H9 (cell line): ENCODE results near the gene UBE4B. TPM values are rescaled to one million over a fixed set of nuclear protein-coding genes. Genes with fewer than 3 reads are reported as not detected.

ENCODE experiments used
- DNase-seq: peaks from one replicate; pipeline ENCODE4 v3.0.0-alpha.2; 2017
- H2AFZ ChIP-seq: one replicate; pipeline ENCODE4 v1.6.1; 2013; ENCODE audit warnings: mild to moderate bottlenecking, low read length, control low read depth, moderate library complexity
- H2AK5ac ChIP-seq: 2 replicates; pipeline ENCODE4 v1.6.1; 2013; ENCODE audit warnings: low read length, control low read depth, mixed read lengths; ENCODE audit not compliant: insufficient read length
- H2BK120ac ChIP-seq: one replicate; pipeline ENCODE4 v1.6.1; 2013; ENCODE audit warnings: low read depth, mild to moderate bottlenecking, low read length, control low read depth, inconsistent platforms; ENCODE audit not compliant: poor library complexity, severe bottlenecking
- H2BK12ac ChIP-seq: 2 replicates; pipeline ENCODE4 v1.6.1; 2013; ENCODE audit warnings: low read length, control low read depth, mixed read lengths, low read depth; ENCODE audit not compliant: insufficient read length
- H2BK15ac ChIP-seq: 2 replicates; pipeline ENCODE4 v1.6.1; 2013; ENCODE audit warnings: low read depth, low read length, control low read depth
- H2BK20ac ChIP-seq: one replicate; pipeline ENCODE4 v1.6.1; 2013; ENCODE audit warnings: low read depth, mild to moderate bottlenecking, low read length, control low read depth, inconsistent platforms; ENCODE audit not compliant: poor library complexity, severe bottlenecking
- H2BK5ac ChIP-seq: 2 replicates; pipeline ENCODE4 v1.6.1; 2013; ENCODE audit warnings: low read length, control low read depth, mixed read lengths; ENCODE audit not compliant: insufficient read length
- H3K14ac ChIP-seq: 2 replicates; pipeline ENCODE4 v1.6.1; 2013; ENCODE audit warnings: low read length, control low read depth; ENCODE audit not compliant: insufficient read depth
- H3K18ac ChIP-seq: 2 replicates; pipeline ENCODE4 v1.6.1; 2013; ENCODE audit warnings: low read depth, mild to moderate bottlenecking, mixed read lengths, low read length, control low read depth; ENCODE audit not compliant: insufficient read length
- H3K23ac ChIP-seq: 2 replicates; pipeline ENCODE4 v1.6.1; 2013; ENCODE audit warnings: low read length, control low read depth, mixed read lengths, low read depth; ENCODE audit not compliant: insufficient read length
- H3K23me2 ChIP-seq: 2 replicates; pipeline ENCODE4 v1.6.1; 2013; ENCODE audit warnings: low read depth, mild to moderate bottlenecking, mixed read lengths, low read length, control low read depth; ENCODE audit not compliant: insufficient read length, poor library complexity, severe bottlenecking
- H3K27ac ChIP-seq: 2 replicates; pipeline ENCODE4 v1.5.1; 2013; ENCODE audit warnings: low read length, control low read depth, mixed read lengths, low read depth; ENCODE audit not compliant: insufficient read length
- H3K27me3 ChIP-seq: 2 replicates; pipeline ENCODE4 v1.6.1; 2013; ENCODE audit warnings: low read length, control low read depth, inconsistent platforms; ENCODE audit not compliant: insufficient read depth
- H3K4ac ChIP-seq: 2 replicates; pipeline ENCODE4 v1.6.1; 2013; ENCODE audit warnings: low read depth, mild to moderate bottlenecking, control low read depth, inconsistent platforms, low read length, moderate library complexity
- H3K4me1 ChIP-seq: 2 replicates; pipeline ENCODE4 v1.6.1; 2013; ENCODE audit warnings: low read length, control low read depth, inconsistent platforms; ENCODE audit not compliant: insufficient read depth
- H3K4me2 ChIP-seq: 2 replicates; pipeline ENCODE4 v1.6.1; 2013; ENCODE audit warnings: low read length, control low read depth, mixed read lengths; ENCODE audit not compliant: insufficient read length, insufficient read depth
- H3K56ac ChIP-seq: 2 replicates; pipeline ENCODE4 v1.6.1; 2013; ENCODE audit warnings: low read depth, mild to moderate bottlenecking, mixed read lengths, low read length, control low read depth; ENCODE audit not compliant: insufficient read length
- H3K79me1 ChIP-seq: 2 replicates; pipeline ENCODE4 v1.6.1; 2013; ENCODE audit warnings: low read depth, mild to moderate bottlenecking, moderate library complexity, low read length, control low read depth, inconsistent platforms; ENCODE audit not compliant: insufficient read depth, poor library complexity, severe bottlenecking
- H3K79me2 ChIP-seq: 2 replicates; pipeline ENCODE4 v1.6.1; 2013; ENCODE audit warnings: low read length, control low read depth, inconsistent platforms; ENCODE audit not compliant: insufficient read depth
- H3K9ac ChIP-seq: 2 replicates; pipeline ENCODE4 v1.6.1; 2013; ENCODE audit warnings: low read length, control low read depth, mixed read lengths; ENCODE audit not compliant: insufficient read length; ENCODE audit errors: extremely low read depth
- H3K9me3 ChIP-seq: one replicate; pipeline ENCODE4 v1.6.1; 2013; ENCODE audit warnings: low read depth, low read length, inconsistent platforms; ENCODE audit not compliant: control insufficient read depth
- H3T11ph ChIP-seq: one replicate; pipeline ENCODE4 v1.6.1; 2013; ENCODE audit warnings: mild to moderate bottlenecking, low read length, control low read depth, inconsistent platforms
- H4K20me1 ChIP-seq: one replicate; pipeline ENCODE4 v1.6.1; 2013; ENCODE audit not compliant: control insufficient read depth, insufficient read length, insufficient read depth
- H4K5ac ChIP-seq: 2 replicates; pipeline ENCODE4 v1.6.1; 2013; ENCODE audit warnings: low read depth, mild to moderate bottlenecking, mixed read lengths, low read length, control low read depth; ENCODE audit not compliant: insufficient read length
- H4K8ac ChIP-seq: replicated peaks from 2 replicates; pipeline ENCODE4 v1.6.1; 2013; ENCODE audit warnings: low read length, control low read depth, mixed read lengths, low read depth; ENCODE audit not compliant: insufficient read length
- H4K91ac ChIP-seq: 2 replicates; pipeline ENCODE4 v1.6.1; 2013; ENCODE audit warnings: low read depth, mild to moderate bottlenecking, moderate library complexity, mixed read lengths, low read length, control low read depth; ENCODE audit not compliant: insufficient read length
- H3K27ac Mint-ChIP-seq, 3 experiments: 2 replicates in 2 of 3; 3 replicates in 1 of 3; pipeline ENCODE4 v1.8.0; 2020 to 2021; ENCODE audit warnings: mixed read lengths in 3 of 3, mild to moderate bottlenecking in 1 of 3, moderate library complexity in 1 of 3
- H3K27me3 Mint-ChIP-seq: 2 replicates; pipeline ENCODE4 v1.8.0; 2021; ENCODE audit warnings: low read depth, mild to moderate bottlenecking, moderate library complexity, mixed read lengths
- H3K36me3 Mint-ChIP-seq, 3 experiments: 2 replicates in 2 of 3; 3 replicates in 1 of 3; pipeline ENCODE4 v1.8.0; 2020 to 2021; ENCODE audit warnings: low read depth in 3 of 3, mixed read lengths in 3 of 3; ENCODE audit not compliant: insufficient read depth in 1 of 3
- H3K4me1 Mint-ChIP-seq, 2 experiments: 2 replicates each; pipeline ENCODE4 v1.8.0; 2020; ENCODE audit warnings: mixed read lengths in 2 of 2
- H3K4me3 Mint-ChIP-seq, 2 experiments: 2 replicates in 1 of 2; 3 replicates in 1 of 2; pipeline ENCODE4 v1.8.0; 2020 to 2021; ENCODE audit warnings: mild to moderate bottlenecking in 2 of 2, mixed read lengths in 2 of 2, moderate library complexity in 1 of 2
- H3K9me3 Mint-ChIP-seq, 2 experiments: 2 replicates in 1 of 2; 3 replicates in 1 of 2; pipeline ENCODE4 v1.8.0; 2020; ENCODE audit warnings: mild to moderate bottlenecking in 2 of 2, mixed read lengths in 2 of 2, moderate library complexity in 1 of 2
- CTCF ChIP-seq: fragments of 200-600 bp; sonication (generic); conservative IDR thresholded peaks from 3 replicates; pipeline ENCODE4 v1.8.0; 2021; ENCODE audit warnings: antibody characterized with exemption, mild to moderate bottlenecking
- WGBS: extraction: QIAGEN DNeasy Blood & Tissue Kit; methylation state at CpG from one replicate; pipeline ENCODE4 v1.1.7; 2013; ENCODE audit warnings: missing lambda C conversion rate, low lambda C conversion rate, mixed read lengths; ENCODE audit not compliant: insufficient read length; ENCODE audit errors: extremely low coverage; 5-methylcytosine and 5-hydroxymethylcytosine counted together
- total RNA-seq: library from RNA; stranded (reverse); gene quantifications from 2 replicates; pipeline ENCODE4 v1.2.1, GENCODE V29; 2021

The UBE4B gene
- total RNA-seq, 1 experiment from 2014 or later, result 67.6 TPM

- H3K79me2 ChIP-seq, result no peaks in the 10 kb centered on the region
- H3K9me3 ChIP-seq, result no peaks in the 10 kb centered on the region
- no peaks in the 10 kb centered on the region for H3K4me1 ChIP-seq
- Mint-ChIP-seq H3K9me3 (no peaks in the 10 kb centered on the region), H3K4me3 (no peak overlapping the region), H3K4me1 (no peaks in the 10 kb centered on the region), H3K36me3 (peaks cover 15 to 42% (median 29%) of the 10 kb centered on the region in 3 experiments; a peak in 6 of 7 replicates), H3K27me3 (no peaks in the 10 kb centered on the region), H3K27ac (no peak overlapping the region)
- H4K91ac ChIP-seq, result no peak overlapping the region
- no peaks in the 10 kb centered on the region for H3K23me2 ChIP-seq
- no peak overlapping the region for H3K27ac ChIP-seq
- no peak overlapping the region for H2AK5ac ChIP-seq
- H3K14ac ChIP-seq, result no peak overlapping the region
- TF ChIP-seq CTCF, result no peak
- no peak overlapping the region for H3K56ac ChIP-seq
- no peak overlapping the region for H3K18ac ChIP-seq
- no peak overlapping the region for H3K4me2 ChIP-seq
- H2BK5ac ChIP-seq, result no peak overlapping the region
- H3K9ac ChIP-seq, result no peak overlapping the region
- H3T11ph ChIP-seq, result no peak overlapping the region
- no peak overlapping the region for H3K4ac ChIP-seq
- H3K27me3 ChIP-seq, result no peaks in the 10 kb centered on the region
- no peak overlapping the region for H3K23ac ChIP-seq
- no peak overlapping the region for H2BK120ac ChIP-seq
- no peak overlapping the region for H2BK15ac ChIP-seq
- H2BK20ac ChIP-seq, result no peak overlapping the region
- H2AFZ ChIP-seq, result no peak overlapping the region
- no peak overlapping the region for H4K8ac ChIP-seq
- WGBS, result no CpG with 5 or more reads among the region's 7 CpGs
- H3K79me1 ChIP-seq, result no peaks in the 10 kb centered on the region
- H2BK12ac ChIP-seq, result no peak overlapping the region
- no peak for DNase-seq
- H4K20me1 ChIP-seq, result peaks cover 2% of the 10 kb centered on the region
- no peak overlapping the region for H4K5ac ChIP-seq
Observed at GRCh38 chr1:10121688-10122087, 88.9 kb downstream of the UBE4B start.
